Psoas muscle (tissue), 8 donors: ENCODE data around the gene RRAS2. TPM values are rescaled to one million over a fixed set of nuclear protein-coding genes. Genes with fewer than 3 reads are reported as not detected.
"Not testable (repeated sequence)": the region's sequence is repeated elsewhere in the genome, so short reads cannot be mapped to it uniquely, and the experiment has no call there.

Source experiments
- ATAC-seq, 4 donors: fragments of 200-7000 bp; cut with Tn5 transposase; one replicate each; pipeline ENCODE4 v1.9.1; 2020; ENCODE audit warnings: moderate library complexity in 3 of 4, mild to moderate bottlenecking in 2 of 4
- DNase-seq, 2 donors: peaks; one replicate each; pipeline ENCODE4 v3.0.0-alpha.2; 2020
- H3K27ac ChIP-seq: fragments of 200-600 bp; one replicate; pipeline ENCODE4 v1.8.0; 2022
- H3K27me3 ChIP-seq, 3 donors: fragments of 200-600 bp in 1 of 3; one replicate each; pipeline versions ENCODE4 v1.6.1 to v1.8.0; 2013 to 2022; ENCODE audit warnings: low read length in 2 of 3, mild to moderate bottlenecking in 2 of 3, moderate library complexity in 1 of 3; ENCODE audit not compliant: insufficient read depth in 3 of 3
- H3K36me3 ChIP-seq, 2 donors: fragments of 200-600 bp in 1 of 2; one replicate each; pipeline versions ENCODE4 v1.6.1 to v1.8.0; 2013 to 2022; ENCODE audit warnings: low read depth in 1 of 2, mild to moderate bottlenecking in 1 of 2, moderate library complexity in 1 of 2; ENCODE audit not compliant: insufficient read depth in 1 of 2
- H3K4me1 ChIP-seq: fragments of 200-600 bp; one replicate; pipeline ENCODE4 v1.8.0; 2022
- H3K4me3 ChIP-seq: fragments of 200-600 bp; one replicate; pipeline ENCODE4 v1.8.0; 2022; ENCODE audit warnings: mild to moderate bottlenecking
- H3K9me3 ChIP-seq: fragments of 200-600 bp; one replicate; pipeline ENCODE4 v1.8.0; 2022
- WGBS, 3 donors: extraction: QIAGEN DNeasy Blood & Tissue Kit; methylation state at CpG; one replicate each; pipeline versions ENCODE4 v1.1.6 to v1.1.7; 2013; 5-methylcytosine and 5-hydroxymethylcytosine counted together
- intact Hi-C, 2 donors: fragments of 100-400 bp; cut with DNase I; formaldehyde crosslinking; loops; one replicate each; pipeline versions ENCODE4 v1.11.0 to v1.14.2; 2022
- polyA plus RNA-seq, 3 donors: library from polyadenylated mRNA; stranded (reverse); fragments of 200-250 nt; gene quantifications; one replicate each; pipeline ENCODE4 v1.2.3, GENCODE V29; 2013
- total RNA-seq, 4 donors: library from RNA; stranded (reverse); fragmentation: NEBNext Ultra II Directional in 2 of 4; extraction: Animal tissue kit (Norgen Biotek cat#: 25700) in 2 of 4; gene quantifications; one replicate each; pipeline versions ENCODE4 v1.2.1 to v1.2.4, GENCODE V29; 2021 to 2023
- TF ChIP-seq, protein P1 (sequence below): fragments of 200-600 bp; IDR thresholded peaks from one replicate; pipeline ENCODE4 v1.8.0; 2022; ENCODE audit warnings: antibody characterized with exemption
- donor health status: healthy with polysubstance abuse.
- donor health status: DM: no; HTN: no; CAD: no; lungs with moderate emphysema.
- donor health status: Bipolar disorder and iron deficiency.
- donor health status: healthy.
- donor health status: DM: yes; HTN: yes; CAD: no.
- donor health status: DM: no; HTN: no; CAD: no.
- donor health status: DM: no; HTN: no; CAD: no.
- donor health status: DM: yes; HTN: yes; CAD: no.

The RRAS2 gene
- total and polyA plus RNA-seq, 7 donors = 44.3 to 89.8 (median 54.0) TPM

DNA sequence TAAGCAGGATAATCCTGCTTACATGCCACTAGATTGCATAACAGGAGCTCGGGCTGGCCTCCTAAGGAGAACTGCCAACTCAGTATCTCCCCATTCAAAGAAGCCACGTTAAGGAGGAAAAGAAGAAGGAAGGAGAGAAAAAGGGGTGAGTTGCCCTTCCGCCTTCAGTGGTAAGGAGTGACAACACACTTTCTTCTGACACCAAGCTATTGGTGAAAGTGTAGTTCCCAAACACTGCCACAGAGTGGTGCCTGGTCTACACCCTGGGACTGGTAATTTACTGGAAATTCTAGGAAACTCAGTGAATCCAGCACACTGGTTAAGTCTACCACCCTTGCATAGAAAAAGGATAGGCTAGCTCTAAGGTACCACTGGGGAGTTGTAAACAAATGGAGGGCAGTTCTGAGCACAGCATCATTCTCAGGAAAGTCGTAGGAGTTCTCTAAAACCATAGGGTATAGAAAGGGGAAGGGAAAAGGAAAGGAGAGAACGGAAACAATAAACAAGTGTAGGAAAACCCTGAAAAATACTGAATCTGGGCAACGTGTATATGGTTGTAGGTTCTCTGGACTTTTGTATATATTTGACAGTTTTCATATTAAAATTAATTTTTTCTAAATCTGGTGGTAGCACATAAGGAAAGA is 58.2 kb downstream of the RRAS2 start:
- Histone ChIP-seq H3K4me3 (no peak overlapping the region), H3K36me3 (no peaks in the 10 kb centered on the region), H3K27me3 (no peaks in the 10 kb centered on the region), H3K4me1 (peaks cover 56% of the 10 kb centered on the region), H3K9me3 (no peaks in the 10 kb centered on the region), H3K27ac (no peak overlapping the region)
- TF ChIP-seq, protein P1, sequence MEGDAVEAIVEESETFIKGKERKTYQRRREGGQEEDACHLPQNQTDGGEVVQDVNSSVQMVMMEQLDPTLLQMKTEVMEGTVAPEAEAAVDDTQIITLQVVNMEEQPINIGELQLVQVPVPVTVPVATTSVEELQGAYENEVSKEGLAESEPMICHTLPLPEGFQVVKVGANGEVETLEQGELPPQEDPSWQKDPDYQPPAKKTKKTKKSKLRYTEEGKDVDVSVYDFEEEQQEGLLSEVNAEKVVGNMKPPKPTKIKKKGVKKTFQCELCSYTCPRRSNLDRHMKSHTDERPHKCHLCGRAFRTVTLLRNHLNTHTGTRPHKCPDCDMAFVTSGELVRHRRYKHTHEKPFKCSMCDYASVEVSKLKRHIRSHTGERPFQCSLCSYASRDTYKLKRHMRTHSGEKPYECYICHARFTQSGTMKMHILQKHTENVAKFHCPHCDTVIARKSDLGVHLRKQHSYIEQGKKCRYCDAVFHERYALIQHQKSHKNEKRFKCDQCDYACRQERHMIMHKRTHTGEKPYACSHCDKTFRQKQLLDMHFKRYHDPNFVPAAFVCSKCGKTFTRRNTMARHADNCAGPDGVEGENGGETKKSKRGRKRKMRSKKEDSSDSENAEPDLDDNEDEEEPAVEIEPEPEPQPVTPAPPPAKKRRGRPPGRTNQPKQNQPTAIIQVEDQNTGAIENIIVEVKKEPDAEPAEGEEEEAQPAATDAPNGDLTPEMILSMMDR = peak; percentile 83
- intact Hi-C loops = loop anchor here (1.0 to 5.0 kb wide), 2 partner anchors 152 to 155 kb away; no protein-coding TSS in a partner anchor
- ATAC-seq (peak; percentile 81 to 89 (median 84)), DNase-seq (peak; percentile 33 to 63)
- WGBS, 3 donors = 37 to 42% (median 38%) methylated on average over 6 of the region's 6 CpGs

DNA sequence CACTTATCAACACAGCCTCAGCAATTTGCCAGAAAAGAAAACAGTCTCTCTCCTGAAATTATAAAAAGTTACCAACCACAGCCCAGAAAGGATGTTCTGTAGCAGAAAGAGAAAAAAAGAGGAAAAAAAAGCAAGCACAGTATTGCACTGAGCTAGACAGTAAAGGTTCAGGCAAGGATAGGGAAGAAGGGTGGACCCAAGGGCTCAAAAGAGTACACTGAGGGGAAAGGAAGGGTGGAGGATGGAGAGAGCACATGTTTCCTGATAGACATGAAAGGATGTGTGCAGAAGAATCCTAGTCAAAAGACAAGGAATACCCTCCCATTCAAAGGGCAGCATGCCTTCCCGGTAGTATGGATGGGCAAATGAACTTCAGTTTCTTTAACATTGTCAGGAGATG is 59.1 kb downstream of the RRAS2 start:
- intact Hi-C loops = loop anchor here (1.0 to 5.0 kb wide), 2 partner anchors 152 to 155 kb away; no protein-coding TSS in a partner anchor
- ATAC-seq = no peak

DNA sequence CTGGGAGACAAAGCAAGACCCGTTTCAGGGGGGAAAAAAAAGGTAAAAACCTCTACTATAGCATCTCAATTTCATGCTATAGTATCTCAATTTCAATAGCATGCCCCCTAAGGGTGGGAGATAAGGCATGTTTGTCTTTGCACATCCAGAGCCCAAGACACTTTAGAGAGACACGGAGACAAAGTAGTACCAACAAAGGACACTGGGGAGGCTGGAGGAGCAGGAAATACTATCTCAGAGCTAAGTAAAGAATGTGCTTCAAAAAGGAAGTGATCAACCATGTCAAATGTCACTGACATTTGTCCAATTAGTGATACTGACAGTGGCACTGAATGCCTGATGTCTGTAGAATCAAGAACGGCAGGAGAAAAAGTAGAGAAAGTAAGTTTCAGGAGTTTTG is 68.6 kb downstream of the RRAS2 start:
- intact Hi-C loops = no loop called here
- TF ChIP-seq, protein P1 = no peak
- no peaks in the 10 kb centered on the region for H3K4me1 ChIP-seq
- no peaks in the 10 kb centered on the region for H3K9me3 ChIP-seq
- H3K27ac ChIP-seq = no peak overlapping the region
- no peak for ATAC-seq
- H3K27me3 ChIP-seq = no peaks in the 10 kb centered on the region
- DNase-seq = no peak
- peaks cover 0 to 67% of the 10 kb centered on the region in 2 donors for H3K36me3 ChIP-seq
- 78 to 89% (median 83%) methylated on average over 3 of the region's 3 CpGs for WGBS, 3 donors
- no peak overlapping the region for H3K4me3 ChIP-seq

More for the DNA sequence above, 59.1 kb downstream of the RRAS2 start:
- Histone ChIP-seq H3K9me3 (no peaks in the 10 kb centered on the region), H3K4me3 (no peak overlapping the region), H3K27ac (no peak overlapping the region), H3K36me3 (no peaks in the 10 kb centered on the region), H3K4me1 (peaks cover 50% of the 10 kb centered on the region), H3K27me3 (no peaks in the 10 kb centered on the region)
- TF ChIP-seq, protein P1 = no peak
- no peak for DNase-seq
- 72 to 80% (median 79%) methylated on average over 1 of the region's 1 CpG for WGBS, 3 donors

DNA sequence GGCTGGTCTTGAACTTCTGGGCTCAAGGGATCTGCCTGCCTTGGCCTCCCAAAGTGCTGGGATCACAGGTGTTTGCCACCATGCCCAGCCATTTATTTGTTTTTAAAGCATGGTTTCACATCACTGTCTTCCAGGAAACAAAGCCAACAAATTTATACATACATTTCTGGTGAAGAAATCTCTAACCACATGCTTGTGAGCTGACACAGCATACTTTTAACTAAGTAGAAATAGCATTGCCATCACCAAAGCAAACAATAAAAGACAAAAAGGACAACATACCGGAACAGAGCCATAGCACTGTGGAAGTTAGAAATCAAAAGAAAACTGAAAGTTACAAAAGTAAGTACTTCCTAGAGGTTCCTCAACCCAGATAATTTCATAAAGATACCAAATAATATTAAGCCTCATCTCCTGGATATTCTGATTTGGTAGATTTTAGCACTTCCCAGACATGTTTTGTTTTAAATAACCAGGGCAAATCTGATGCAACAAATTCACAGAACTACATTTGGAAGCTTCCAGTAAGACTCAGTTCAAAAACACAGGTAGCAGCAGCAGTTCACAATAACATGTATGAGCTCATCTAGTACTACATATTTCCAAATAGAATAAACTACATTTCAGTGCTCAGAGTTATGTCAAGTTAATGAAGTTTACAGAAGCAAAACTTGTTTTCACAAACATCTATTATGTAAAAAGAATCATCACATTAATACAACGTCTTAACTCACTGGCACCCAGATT is 70.6 kb downstream of the RRAS2 start:
- Histone ChIP-seq H3K27me3 (no peaks in the 10 kb centered on the region), H3K27ac (no peak overlapping the region), H3K36me3 (peaks cover 0 to 56% of the 10 kb centered on the region in 2 donors), H3K9me3 (no peaks in the 10 kb centered on the region), H3K4me1 (no peaks in the 10 kb centered on the region), H3K4me3 (no peak overlapping the region)
- 62 to 90% (median 86%) methylated on average over 2 of the region's 2 CpGs for WGBS, 3 donors
- ATAC-seq (no peak), DNase-seq (no peak)
- TF ChIP-seq, protein P1 = no peak
- intact Hi-C loops = no loop called here

DNA sequence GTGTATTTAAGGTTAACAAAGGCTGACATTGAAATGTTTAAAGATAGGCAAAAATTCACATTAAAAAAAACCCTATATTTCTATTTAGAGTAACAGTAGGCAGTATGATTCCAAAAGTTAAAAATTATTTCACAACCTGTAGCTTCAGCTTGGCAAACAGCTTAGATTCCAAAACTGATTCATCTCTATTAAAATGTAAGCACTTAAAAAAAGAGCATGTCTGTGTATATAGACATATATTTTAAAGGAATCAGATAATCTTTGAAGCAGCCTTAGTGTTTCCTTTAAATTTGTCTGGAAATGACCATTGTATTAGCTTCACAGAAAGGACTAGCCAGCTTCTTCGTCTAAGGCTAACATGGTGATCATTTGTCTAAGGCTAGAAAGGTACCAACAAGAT is 80.1 kb downstream of the RRAS2 start:
- peaks cover 4 to 42% of the 10 kb centered on the region in 2 donors for H3K36me3 ChIP-seq
- H3K4me1 ChIP-seq, H3K9me3 ChIP-seq, DNase-seq, H3K4me3 ChIP-seq, H3K27ac ChIP-seq, H3K27me3 ChIP-seq, intact Hi-C loops, ATAC-seq: not testable (repeated sequence)
- 85% methylated on average over 1 of the region's 1 CpG; no CpG with 5 or more reads in 2 of the 3 donors for WGBS, 3 donors
